Peyer's patch (tissue), 4 donors: ENCODE measurements around the gene CD70. TPM values are rescaled to one million over a fixed set of nuclear protein-coding genes. Genes with fewer than 3 reads are reported as not detected.

Experiments
- DNase-seq, 3 donors: peaks; one replicate each; pipeline ENCODE4 v3.0.0-alpha.2; 2017 to 2019
- H3K27ac ChIP-seq, 4 donors: fragments of 200-600 bp; sonication (generic); one replicate each; pipeline ENCODE4 v1.5.1; 2016 to 2019
- H3K27me3 ChIP-seq, 2 donors: fragments of 200-600 bp; sonication (generic); one replicate each; pipeline ENCODE4 v1.5.1; 2019
- H3K36me3 ChIP-seq, 3 donors: fragments of 200-600 bp; sonication (generic); one replicate each; pipeline ENCODE4 v1.5.1; 2016 to 2019
- H3K4me1 ChIP-seq, 4 donors: fragments of 200-600 bp; sonication (generic); one replicate each; pipeline ENCODE4 v1.5.1; 2016 to 2019
- H3K4me3 ChIP-seq, 4 donors: fragments of 200-600 bp; sonication (generic); 1 replicate in 3 of 4; 2 replicates in 1 of 4; pipeline ENCODE4 v1.5.1; 2016 to 2019; ENCODE audit warnings: mild to moderate bottlenecking in 1 of 4
- H3K9me3 ChIP-seq, 4 donors: fragments of 200-600 bp; sonication (generic); one replicate each; pipeline ENCODE4 v1.5.1; 2016 to 2019; ENCODE audit warnings: mild to moderate bottlenecking in 1 of 4
- POLR2A ChIP-seq, 2 donors: fragments of 450-650 bp; IDR thresholded peaks; one replicate each; pipeline ENCODE4 v1.5.1; 2017; ENCODE audit warnings: antibody characterized with exemption in 2 of 2, mild to moderate bottlenecking in 2 of 2, moderate library complexity in 2 of 2
- total RNA-seq, 4 donors: library from RNA; depleted of rRNA; stranded (reverse); fragments of >200 nt; gene quantifications; one replicate each; pipeline ENCODE4 v1.1.0, GENCODE V29; 2016
- TF ChIP-seq, protein P1 (sequence below), 6 experiments: fragments of 450-650 bp in 4 of 6; fragments of 200-600 bp in 2 of 6; sonication (generic) in 1 of 6; IDR thresholded peaks; one replicate each; pipeline ENCODE4 v1.5.1; 2017 to 2019; ENCODE audit warnings: antibody characterized with exemption in 6 of 6, mild to moderate bottlenecking in 3 of 6, moderate library complexity in 1 of 6

Gene CD70
- total RNA-seq, 4 donors from 2014 or later: not detected

DNA sequence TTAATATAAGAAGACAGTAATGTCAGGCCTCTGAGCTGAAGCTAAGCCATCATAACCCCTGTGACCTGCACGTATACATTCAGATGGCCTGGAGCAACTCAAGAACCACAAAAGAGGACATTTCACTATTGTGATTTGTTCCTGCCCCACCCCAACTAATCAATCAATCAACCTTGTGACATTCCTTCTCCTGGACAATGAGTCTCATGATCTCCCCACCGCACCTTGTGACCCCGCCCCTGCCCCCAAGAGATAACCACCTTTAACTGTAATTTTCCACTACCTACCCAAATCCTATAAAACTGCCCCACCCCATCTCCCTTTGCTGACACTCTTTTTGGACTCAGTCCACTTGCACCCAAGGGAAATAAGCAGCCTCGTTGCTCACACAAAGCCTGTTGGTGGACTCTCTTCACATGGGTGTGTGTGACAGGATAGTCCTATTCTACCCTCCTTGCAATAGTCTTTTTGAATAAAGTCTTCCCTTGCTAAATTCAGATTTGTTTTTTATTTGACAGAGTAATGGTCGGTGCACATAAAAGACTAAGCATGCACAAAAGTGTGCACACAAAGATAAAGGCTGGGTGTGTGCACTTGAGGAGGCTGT, 14.0 kb downstream of the CD70 start:
- H3K27me3 ChIP-seq: no peaks in the 10 kb centered on the region
- H3K27ac ChIP-seq: peak overlapping the region in 2 of 4 donors; percentile 37 to 67
- H3K36me3 ChIP-seq: no peaks in the 10 kb centered on the region
- no peaks in the 10 kb centered on the region for H3K9me3 ChIP-seq
- H3K4me3 ChIP-seq: no peak overlapping the region
- H3K4me1 ChIP-seq: peaks cover 0 to 10% (median 0%) of the 10 kb centered on the region in 4 donors
- DNase-seq: no peak
- TF ChIP-seq, protein P1, sequence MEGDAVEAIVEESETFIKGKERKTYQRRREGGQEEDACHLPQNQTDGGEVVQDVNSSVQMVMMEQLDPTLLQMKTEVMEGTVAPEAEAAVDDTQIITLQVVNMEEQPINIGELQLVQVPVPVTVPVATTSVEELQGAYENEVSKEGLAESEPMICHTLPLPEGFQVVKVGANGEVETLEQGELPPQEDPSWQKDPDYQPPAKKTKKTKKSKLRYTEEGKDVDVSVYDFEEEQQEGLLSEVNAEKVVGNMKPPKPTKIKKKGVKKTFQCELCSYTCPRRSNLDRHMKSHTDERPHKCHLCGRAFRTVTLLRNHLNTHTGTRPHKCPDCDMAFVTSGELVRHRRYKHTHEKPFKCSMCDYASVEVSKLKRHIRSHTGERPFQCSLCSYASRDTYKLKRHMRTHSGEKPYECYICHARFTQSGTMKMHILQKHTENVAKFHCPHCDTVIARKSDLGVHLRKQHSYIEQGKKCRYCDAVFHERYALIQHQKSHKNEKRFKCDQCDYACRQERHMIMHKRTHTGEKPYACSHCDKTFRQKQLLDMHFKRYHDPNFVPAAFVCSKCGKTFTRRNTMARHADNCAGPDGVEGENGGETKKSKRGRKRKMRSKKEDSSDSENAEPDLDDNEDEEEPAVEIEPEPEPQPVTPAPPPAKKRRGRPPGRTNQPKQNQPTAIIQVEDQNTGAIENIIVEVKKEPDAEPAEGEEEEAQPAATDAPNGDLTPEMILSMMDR (IDR thresholded peaks at IDR 0.05): no peak
- no peak for TF ChIP-seq POLR2A (IDR thresholded peaks at IDR 0.05)

DNA sequence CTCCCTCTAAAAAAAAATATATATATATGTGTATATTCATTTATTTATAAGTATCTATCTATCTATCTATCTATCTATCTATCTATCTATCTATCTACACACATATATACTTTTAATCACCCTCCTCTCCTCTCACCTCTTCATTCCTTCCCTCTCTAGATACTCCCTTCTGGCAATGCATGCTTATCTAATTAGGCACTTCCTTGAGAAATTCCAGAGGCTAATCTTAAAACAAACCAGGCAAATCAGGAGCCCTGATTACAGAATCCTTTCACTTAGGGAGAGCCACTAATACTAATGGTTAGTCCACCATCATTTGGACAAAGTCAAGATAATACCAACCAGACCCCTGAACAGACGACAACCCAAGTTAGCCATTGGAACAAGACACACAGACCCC, 17.6 kb downstream of the CD70 start:
- Histone ChIP-seq H3K4me1 (peaks cover 0 to 10% (median 0%) of the 10 kb centered on the region in 4 donors), H3K27me3 (no peaks in the 10 kb centered on the region), H3K36me3 (no peaks in the 10 kb centered on the region), H3K9me3 (no peaks in the 10 kb centered on the region), H3K27ac (no peak overlapping the region), H3K4me3 (no peak overlapping the region)
- TF ChIP-seq, protein P1 (IDR thresholded peaks at IDR 0.05): no peak
- no peak for TF ChIP-seq POLR2A (IDR thresholded peaks at IDR 0.05)
- no peak for DNase-seq

DNA sequence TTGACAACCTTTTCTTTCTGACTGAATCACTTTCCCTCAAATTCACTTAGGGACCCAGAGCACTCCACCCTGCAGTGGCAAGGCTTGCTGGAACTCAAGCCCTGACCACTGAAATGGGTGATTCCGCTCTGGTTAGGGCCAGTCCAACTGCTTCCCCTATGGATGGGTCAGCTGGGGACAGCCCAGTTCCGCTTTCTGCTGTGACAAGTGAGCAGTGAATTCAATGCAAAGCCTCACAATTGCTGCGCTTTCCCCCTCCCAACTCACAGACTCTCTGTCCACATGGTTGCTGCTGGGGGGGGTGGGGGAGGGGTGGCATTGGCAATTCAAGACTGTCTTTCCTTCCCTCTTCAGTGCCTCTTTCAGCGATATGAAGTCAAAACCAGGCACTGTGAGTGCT, 18.7 kb downstream of the CD70 start:
- no peak for TF ChIP-seq POLR2A (IDR thresholded peaks at IDR 0.05)
- TF ChIP-seq, protein P1 (IDR thresholded peaks at IDR 0.05): no peak
- Histone ChIP-seq H3K27ac (no peak overlapping the region), H3K4me3 (no peak overlapping the region), H3K36me3 (no peaks in the 10 kb centered on the region), H3K9me3 (peaks cover 0 to under 1% (median 0%) of the 10 kb centered on the region in 4 donors), H3K27me3 (no peaks in the 10 kb centered on the region), H3K4me1 (peaks cover 0 to 5% (median 0%) of the 10 kb centered on the region in 4 donors)
- peak in 1 of 3 donors; percentile 54 for DNase-seq

DNA sequence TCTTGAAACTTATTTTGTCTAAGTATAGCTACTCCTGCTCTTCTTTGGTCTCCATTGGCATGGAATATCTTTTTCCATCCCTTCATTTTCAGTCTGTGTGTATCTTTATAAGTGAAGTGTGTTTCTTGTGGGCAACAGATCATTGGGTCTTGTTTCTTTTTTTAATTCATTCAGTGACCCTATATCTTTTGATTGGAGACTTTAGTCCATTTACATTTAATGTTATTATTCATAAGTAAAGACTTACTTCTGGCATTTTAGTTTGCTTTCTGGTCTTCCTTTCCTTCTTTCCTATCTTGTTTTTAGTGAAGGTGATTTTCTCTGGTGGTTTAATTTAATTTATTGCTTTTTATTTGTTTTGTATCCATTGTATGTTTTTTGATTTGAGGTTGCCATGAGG, 19.8 kb downstream of the CD70 start:
- Histone ChIP-seq H3K4me1 (no peaks in the 10 kb centered on the region), H3K36me3 (no peaks in the 10 kb centered on the region), H3K9me3 (peaks cover 0 to 5% (median 0%) of the 10 kb centered on the region in 4 donors), H3K27ac (no peak overlapping the region), H3K4me3 (no peak overlapping the region), H3K27me3 (no peaks in the 10 kb centered on the region)
- TF ChIP-seq, protein P1 (IDR thresholded peaks at IDR 0.05): no peak
- TF ChIP-seq POLR2A (IDR thresholded peaks at IDR 0.05): no peak
- DNase-seq: no peak

DNA sequence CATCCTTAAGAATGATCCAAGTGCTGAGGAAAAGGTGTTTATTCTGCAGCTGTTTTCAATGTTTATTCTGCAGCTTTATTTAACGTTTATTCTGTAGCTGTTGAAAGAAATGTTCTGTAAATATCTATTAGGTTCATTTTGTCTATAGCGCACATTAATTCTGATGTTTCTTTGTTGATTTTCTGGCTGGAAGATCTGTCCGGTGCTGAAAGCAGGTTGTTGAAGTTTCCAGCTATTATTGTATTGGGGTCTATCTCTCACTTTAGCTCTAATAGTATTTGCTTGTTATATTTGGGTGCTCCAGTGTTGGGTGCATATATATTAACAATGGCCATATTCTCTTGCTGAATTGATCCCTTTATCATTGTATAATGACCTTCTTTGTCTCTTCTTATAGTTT, 20.2 kb downstream of the CD70 start:
- Histone ChIP-seq H3K4me3 (no peak overlapping the region), H3K27ac (no peak overlapping the region), H3K9me3 (peaks cover 0 to 5% (median 0%) of the 10 kb centered on the region in 4 donors), H3K4me1 (no peaks in the 10 kb centered on the region), H3K36me3 (no peaks in the 10 kb centered on the region), H3K27me3 (no peaks in the 10 kb centered on the region)
- no peak for TF ChIP-seq POLR2A (IDR thresholded peaks at IDR 0.05)
- TF ChIP-seq, protein P1 (IDR thresholded peaks at IDR 0.05): no peak
- no peak for DNase-seq
